Sciatic nerve (tissue), 2 donors: ENCODE measurements around the gene NEURL3. TPM values are rescaled to one million over a fixed set of nuclear protein-coding genes. Genes with fewer than 3 reads are reported as not detected.

Source experiments
- ATAC-seq: fragments of 200-7000 bp; cut with Tn5 transposase; one replicate; pipeline ENCODE4 v1.9.1; 2020; ENCODE audit warnings: mild to moderate bottlenecking, moderate library complexity
- DNase-seq: peaks from one replicate; pipeline ENCODE4 v3.0.0-alpha.2; 2020; ENCODE audit warnings: low spot score
- intact Hi-C: fragments of 100-400 bp; cut with DNase I; formaldehyde crosslinking; loops from one replicate; pipeline ENCODE4 v1.14.2; 2022
- total RNA-seq: library from RNA; stranded (reverse); fragmentation: NEBNext Ultra II Directional; extraction: Animal tissue kit (Norgen Biotek cat#: 25700); gene quantifications from one replicate; pipeline ENCODE4 v1.2.1, GENCODE V29; 2021
- donor health status: DM: no; HTN: no; CAD: no.
- donor health status: DM: no; HTN: no; CAD: no.

Gene NEURL3
- total RNA-seq, 1 donor from 2014 or later: 0.58 TPM

DNA sequence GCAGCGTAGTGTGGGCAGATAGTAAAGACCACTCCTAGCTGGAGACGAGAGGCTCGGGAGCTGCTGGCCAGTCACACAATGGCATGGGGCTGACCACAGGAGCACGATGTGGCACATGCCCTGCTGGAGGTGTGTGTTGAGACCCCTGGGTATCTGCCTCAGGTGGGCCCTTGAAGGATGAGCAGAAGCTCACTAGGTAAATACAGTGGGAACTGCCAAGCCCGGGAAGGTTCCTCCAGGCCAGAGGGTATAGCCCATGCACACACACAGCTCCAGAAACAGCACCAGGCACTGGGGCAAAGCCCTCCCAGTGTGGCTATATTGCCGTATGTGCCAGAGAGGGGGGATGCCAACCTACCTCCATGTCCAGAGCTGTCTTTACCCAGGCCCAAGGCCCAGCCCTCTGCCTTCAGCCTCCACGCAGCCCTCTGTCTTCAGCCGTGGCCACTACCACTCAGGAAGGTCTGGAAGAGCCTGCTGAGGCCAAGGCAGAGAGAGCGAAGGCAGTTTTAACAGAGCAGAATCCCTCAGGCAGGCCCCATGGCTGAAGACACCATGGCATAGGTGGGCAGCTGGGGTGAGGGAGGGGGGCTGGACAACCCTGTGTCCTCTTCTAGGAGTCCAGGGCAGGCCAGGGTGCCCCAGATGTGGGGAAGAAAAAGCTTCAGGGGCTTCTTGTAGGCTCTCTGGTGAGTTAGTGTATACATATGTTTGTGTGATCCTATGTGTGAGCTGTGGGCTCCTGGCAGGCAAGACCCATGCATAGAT lies 24.4 kb upstream of the NEURL3 start:
- no peak for DNase-seq
- intact Hi-C loops: no loop called here

DNA sequence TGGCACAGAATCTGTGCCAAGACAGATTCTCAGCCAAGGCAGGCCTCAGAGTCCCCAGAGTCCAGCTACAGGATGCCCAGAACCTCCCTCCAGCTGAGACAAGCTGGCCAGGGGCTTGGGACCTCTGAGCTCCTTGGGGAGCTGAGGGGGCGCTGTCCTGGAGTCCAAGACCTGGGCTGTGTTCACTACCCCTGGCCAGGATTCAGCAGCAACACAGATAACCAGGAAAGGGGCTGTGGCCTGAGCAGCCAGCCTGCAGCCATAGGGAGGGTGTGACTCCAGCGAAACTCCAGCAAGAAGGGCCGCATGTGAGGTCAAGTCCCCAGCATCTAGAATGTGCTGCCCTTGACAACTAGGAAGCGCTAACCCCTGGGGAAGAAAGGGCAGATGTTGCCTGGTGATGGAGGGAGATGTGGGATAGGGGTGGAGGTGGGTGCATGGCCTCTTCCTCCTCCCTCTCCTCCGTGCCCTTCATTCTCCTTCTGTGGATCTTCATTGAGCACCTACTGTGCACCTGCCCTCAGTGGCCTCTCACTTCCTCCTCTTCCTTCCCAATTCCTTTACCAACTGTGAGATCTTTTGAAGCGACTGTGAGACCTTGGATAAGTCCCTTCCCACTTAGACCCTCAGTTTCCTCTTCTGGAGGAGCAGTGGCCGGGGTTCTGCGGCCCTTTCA lies 23.7 kb upstream of the NEURL3 start:
- DNase-seq: no peak
- intact Hi-C loops: no loop called here

More for the DNA sequence above, 24.4 kb upstream of the NEURL3 start:
- no peak for ATAC-seq

DNA sequence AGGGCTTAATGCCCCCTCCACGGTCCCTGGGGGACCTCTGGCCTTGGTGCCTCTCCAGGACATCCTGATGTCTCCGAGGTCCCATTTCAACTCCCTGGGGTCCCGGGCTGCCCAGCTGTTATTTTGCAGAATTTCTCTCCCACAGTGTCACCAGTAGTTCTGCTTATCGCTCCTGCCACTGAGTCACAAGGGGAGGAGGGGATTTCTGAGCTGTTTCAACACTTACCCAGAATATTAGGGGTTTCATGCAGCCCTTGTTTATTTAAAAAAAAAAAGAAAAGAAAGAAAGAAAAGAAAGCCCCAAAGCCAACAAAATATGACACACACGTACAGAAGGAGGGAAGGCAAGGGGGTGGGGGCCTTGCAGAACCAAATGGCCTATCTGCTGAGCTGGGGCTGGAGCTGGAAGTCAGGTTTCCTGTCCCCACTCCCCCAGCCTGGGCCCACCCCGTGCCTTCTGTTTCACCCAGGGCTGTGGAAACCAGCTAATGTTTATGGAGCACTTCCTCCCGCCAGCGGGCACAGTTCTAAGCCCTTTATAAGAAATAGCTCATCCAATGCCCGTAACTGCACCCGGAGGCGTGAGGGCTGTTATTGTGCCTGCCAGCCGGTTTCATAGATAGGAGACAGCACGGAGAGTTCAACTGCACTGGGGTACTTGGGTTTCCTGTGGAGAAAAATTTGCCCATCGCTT lies 23.0 kb upstream of the NEURL3 start:
- DNase-seq (peak; percentile 80), ATAC-seq (peak; percentile 8)
- intact Hi-C loops: no loop called here

More for the DNA sequence above, 23.7 kb upstream of the NEURL3 start:
- ATAC-seq: no peak

DNA sequence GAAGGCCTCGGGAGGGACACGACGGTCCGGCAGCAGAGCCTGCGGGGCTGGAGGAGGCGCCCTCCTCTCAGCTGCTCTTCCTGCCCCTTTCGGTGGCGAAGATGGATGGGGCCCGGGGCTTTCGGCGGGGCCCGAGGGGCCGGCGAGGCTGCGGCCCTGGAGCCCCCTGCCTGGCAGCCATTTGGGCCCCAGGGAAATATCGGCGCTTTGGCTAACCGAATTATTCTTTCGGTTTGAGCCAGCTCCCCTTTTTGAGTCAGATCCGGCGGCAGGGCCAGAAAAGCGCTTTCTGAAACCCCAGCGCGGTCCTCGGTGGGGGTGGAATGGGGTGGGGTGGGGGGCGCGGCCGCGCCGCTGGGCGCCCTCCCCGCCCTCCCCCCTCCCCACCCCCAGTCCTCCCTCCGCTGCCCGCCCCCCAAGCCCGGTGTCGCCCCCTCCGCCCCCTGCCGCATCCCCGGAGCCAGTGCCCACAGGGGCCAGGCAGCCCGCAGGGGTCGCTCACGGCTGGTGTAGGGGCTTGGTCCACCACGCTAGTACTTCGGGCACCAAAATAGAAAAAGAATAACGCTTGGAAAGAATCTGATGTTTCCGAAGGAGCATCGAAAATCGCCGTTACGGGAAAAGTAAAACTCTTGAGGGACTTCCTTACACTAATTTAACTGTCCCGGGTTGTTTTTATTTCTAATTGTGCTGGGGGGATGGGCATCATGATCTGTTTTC lies 22.3 kb upstream of the NEURL3 start:
- no peak for ATAC-seq
- intact Hi-C loops: no loop called here
- DNase-seq: peak; percentile 67

DNA sequence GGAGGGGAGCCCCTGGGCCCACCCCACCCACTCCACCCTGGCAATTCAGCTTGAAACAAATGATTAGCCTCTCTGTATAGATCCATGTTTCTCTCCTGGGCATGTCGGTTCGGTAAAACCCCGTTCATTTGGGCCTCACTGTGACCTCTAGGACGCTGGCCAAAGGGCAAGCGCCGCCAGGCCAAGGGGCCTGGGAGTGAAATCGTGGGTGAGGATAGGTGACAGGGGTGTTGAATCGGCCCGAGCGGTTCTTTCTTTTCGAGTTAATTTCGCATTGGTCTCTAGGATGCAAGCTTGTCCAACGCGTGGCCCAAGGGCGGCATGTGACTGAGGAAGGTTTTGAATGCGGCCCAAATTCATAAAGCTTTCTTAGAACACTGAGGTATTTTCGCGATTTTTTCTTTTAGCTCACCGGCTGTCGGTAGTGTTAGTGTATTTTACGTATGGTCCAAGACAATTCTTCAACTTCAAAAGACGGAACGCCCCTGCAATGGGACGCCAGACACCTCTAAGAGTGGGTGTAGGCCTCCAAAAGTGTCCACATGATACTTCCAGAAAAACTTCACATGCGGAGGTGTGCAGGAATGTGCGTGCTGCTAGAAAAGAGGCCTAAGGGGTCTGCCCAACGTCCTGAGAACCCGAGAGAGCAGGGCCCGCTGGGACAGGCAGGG lies 21.6 kb upstream of the NEURL3 start:
- no peak for DNase-seq
- intact Hi-C loops: no loop called here
- ATAC-seq: no peak

DNA sequence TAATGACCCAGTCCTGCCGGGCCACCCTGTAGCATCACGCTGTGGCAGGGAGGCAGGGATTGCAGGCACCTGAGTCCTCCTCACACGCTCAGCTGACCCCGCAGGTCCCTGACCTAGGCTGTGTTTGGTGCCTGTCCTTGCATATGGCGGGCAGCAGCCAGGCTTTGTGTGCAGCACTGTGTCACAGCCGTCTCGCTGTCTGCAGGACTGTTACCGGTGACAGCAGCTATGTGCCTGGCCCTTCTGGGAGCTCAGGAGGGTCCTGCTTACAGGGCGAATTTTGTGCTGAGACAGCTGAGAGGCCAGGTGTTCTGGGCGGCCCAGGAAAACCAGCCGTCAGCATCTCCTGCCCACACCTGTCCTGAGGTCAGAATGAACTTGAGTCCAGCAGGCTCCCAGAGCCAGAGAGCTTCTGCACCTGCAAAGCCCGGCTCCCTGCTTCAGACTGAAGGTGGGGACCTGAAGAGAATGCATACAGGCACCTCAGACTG lies 21.0 kb upstream of the NEURL3 start:
- ATAC-seq: no peak
- DNase-seq: no peak
- intact Hi-C loops: no loop called here

DNA sequence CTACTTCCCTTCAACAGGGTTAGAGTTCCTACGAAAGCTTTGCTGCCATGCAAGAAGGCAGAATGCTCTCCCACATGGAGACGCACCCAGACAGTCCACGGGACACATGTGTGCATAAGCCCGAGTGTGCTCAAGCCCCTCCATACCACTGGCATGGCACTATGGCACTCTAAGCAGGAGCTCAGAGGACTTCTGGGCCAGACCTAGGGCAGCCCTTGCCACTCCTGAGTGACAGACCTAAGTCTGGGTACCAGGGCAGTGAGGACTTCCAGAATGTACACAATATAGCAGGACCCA lies 20.0 kb upstream of the NEURL3 start:
- intact Hi-C loops: no loop called here
- ATAC-seq: no peak
- DNase-seq: no peak

DNA sequence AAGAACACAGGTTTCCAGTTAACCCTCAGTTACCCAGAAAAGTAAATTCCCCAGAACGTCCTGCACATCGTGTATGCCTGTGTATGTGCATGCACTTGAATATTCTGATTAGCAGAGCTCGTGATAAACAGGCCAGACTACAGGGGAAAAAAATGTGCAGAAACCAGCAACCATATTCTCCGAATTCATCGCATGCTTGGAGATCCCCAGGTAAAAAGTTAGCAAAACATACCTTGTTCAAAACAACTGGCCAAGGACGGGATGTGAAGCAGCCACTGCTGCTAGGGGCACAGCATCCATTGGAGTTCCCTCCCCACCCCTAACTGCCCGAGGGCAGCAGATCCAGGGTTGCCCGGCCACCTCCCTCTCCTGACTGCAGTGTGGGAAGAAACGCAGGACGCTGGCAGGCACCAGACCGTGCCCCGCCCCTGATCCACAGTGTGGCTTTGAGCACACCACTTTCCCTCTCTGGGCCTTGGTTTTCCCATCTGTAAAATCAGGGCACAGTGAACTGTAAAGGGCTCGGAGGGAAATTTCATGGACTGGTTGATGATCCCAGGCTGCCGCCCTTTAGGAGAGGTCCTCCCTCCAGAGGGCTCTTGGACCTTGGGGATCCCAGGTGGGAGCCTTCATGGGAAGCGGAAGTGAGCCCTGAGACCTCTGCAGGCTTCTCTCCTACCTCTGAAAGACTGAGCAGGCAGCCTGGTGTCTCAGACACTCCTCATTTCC lies 19.5 kb upstream of the NEURL3 start:
- ATAC-seq (no peak), DNase-seq (no peak)
- intact Hi-C loops: no loop called here

DNA sequence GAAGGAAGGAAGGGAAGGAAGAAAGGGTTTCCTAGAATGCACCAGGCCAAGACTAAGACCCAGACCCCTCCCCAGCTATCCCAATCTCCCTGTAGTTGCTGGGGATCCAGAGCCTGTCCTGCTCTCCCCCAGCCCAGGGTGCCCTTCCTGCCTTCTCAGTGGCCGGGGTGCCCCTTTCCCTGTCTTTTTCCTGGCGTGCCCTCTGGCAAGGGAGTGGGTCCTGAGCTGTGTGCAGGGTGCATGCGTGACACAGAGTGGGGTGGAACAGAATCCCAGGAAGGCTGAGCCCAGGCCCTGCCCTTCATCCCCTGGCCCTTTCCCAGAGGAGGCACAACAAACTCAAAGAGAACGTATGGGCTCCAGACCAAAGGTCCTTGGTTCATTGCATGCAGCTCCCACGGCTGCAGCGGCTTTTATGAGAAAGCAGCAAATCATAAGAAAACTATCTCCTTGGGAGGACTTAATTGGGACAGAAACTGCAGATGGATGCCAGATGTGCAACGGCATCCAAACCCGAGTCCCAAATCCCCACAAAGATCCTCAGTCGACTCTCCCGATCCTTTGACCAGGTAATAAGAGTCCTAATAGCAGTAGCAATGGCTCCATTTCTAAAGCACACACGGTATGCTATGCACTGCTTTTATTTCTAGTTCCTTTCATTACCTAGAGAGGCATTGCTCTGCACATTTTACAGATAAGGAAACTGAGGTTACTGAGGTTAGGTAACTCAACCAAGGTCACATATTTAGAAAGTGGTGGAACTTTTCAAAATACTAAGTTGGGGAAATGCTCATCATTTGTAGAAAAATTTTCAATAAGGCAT lies 18.7 kb upstream of the NEURL3 start:
- no peak for ATAC-seq
- intact Hi-C loops: no loop called here

DNA sequence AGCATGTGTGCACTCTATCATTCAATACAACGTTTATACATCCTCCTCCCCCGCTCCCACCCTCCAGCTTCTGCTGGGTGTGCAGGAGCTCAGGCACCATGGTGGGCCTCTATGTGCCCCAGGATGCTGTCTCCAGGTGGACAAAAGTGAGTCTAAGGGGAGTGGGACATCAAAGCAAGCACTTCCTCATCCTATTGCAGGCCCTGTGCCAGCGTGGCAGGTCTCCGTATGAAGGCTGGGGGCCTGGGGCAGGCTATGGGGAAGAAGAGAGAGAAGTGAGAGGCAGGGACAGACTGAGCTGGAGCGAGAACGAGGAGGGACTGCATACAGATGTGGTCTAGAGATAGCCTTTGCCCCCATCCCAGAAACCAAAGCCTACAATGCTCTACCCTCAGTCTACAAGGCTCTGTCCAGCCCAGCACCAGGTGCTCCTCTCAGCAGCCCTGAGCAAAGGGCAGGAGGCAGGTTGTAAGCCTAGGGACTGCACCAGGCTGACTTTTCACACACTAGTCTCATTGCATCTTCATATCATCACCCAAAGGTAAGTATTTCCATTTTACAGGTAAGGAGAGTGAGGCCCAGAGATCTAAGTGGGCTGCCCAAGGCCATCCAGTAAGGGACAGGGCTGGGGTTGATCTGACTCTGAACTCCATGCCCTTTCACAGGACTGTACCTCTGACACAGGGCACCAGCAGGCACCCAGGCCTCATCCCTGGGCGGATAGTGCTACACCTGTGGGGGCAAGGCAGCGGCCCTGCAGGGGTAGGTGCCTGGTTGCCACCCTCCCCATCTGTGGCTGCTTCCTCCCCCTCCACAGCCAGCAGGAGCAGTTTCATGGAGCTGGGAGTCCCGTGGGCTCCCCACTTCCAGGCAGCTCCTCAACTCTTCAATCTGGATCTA lies 17.4 kb upstream of the NEURL3 start:
- no peak for DNase-seq
- ATAC-seq: no peak
- intact Hi-C loops: no loop called here

More for the DNA sequence above, 18.7 kb upstream of the NEURL3 start:
- DNase-seq: no peak

DNA sequence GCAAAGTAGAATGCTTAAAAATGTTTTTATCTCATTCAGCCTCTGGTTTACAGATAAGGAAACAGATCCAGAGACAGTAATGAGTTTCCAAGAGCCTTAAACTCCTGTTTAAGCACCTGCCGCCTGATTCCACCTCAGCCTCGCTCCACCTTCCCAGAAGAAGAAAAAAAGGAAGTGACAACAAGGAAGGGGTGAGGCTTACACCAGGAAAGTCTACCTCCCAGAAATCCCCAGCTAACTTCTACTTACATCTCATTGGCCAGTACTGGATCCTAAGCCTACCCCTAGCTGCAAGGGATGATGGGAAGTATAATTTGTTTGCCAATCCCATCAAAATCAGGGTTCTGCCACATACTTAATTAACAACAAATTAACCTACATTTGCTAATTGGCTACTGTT lies 16.1 kb upstream of the NEURL3 start:
- no peak for ATAC-seq
- DNase-seq: no peak
- intact Hi-C loops: no loop called here

DNA sequence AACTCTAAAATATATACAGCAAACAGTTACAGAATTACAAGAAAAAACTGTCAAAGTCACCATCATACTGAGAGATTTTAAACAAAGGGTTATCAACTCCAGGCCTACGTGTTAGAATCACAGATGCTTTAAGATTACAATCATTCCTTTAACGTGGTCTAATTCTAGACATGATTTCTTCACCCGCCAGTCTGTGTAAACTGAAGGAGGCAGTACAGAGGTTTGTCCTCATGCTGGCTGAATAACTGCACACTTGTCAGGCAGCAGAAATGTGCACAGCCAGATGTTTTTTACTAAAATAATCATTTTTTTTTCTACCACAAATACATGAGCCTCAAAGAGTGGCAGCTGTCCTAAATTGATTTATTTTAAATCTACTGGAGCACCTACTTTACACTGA lies 15.5 kb upstream of the NEURL3 start:
- ATAC-seq (no peak), DNase-seq (no peak)
- intact Hi-C loops: no loop called here

DNA sequence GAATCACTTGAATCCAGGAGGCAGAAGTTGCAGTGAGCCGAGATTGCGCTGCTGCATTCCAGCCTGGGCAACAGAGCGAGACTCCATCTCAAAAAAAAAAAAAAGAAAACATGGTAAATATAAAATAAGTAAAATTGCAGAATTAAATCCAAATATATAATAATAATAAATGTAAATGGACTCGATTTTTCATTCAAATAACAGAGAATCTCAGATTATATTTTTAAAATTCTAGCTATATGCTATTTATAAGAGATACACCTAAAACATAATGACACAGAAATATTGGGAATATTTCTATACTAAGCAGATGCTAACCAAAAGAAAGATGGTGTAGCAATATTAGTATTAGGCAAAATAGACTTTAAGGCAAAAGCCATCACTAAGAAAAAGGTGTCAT lies 15.1 kb upstream of the NEURL3 start:
- intact Hi-C loops: no loop called here
- no peak for ATAC-seq
- DNase-seq: no peak

DNA sequence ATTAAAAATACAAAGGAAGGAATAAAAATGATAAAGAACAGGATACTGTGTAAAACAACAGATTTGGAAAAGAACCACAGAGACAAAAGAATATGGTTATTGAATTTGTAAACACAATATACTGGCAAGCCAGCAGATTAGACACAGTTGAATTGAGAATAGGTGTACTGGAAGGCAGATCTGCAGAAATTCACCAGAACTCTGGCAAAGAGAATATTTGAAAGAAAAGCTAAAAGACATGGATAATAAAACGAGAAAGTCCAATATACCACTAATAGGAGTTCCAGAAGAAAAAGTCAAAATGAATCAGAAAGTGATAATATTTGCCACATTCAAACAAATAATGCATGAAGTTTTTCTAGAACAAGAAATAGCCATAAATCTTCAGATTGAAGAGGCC lies 11.9 kb upstream of the NEURL3 start:
- DNase-seq (no peak), ATAC-seq (no peak)
- intact Hi-C loops: no loop called here

DNA sequence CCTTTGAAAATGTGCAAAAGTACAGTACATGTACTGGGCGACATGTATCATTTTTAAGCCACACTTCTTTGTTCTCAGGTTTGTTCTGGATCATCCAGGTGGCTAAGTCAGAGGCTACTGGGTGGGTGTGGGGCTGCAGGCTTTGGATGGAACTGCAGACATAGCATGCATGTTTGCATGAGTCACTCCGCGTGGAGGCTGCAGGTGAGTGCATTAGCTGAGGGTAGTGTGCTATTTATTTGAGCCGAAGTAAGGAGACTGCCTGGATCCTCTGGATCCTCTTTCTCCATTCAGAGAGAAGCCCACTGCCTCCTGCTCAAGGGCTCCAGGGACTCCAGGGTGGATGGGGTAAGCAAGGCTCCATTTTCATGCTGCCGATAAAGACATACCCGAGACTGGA lies 9.4 kb upstream of the NEURL3 start:
- ATAC-seq: no peak
- intact Hi-C loops: no loop called here
- no peak for DNase-seq

DNA sequence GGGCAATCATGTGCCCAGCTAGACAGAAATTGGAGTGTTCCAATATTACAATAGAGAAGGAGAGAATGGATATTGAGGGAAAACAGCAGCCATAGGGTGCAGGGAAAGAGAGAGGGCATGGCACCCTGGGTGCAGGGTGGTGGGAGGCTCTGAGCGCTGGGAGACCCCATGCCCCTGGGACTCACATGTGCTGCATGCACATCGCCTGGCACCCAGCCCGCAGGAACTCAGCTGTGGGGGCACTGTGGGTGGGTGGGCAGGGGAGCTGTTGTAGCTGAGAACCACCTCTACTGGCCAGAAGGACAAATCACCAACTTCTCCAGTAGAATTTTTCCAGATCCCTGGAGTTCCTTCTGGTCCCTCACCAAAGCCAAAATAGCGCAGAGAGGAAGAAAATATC lies 7.2 kb upstream of the NEURL3 start:
- ATAC-seq (no peak), DNase-seq (no peak)
- intact Hi-C loops: no loop called here

DNA sequence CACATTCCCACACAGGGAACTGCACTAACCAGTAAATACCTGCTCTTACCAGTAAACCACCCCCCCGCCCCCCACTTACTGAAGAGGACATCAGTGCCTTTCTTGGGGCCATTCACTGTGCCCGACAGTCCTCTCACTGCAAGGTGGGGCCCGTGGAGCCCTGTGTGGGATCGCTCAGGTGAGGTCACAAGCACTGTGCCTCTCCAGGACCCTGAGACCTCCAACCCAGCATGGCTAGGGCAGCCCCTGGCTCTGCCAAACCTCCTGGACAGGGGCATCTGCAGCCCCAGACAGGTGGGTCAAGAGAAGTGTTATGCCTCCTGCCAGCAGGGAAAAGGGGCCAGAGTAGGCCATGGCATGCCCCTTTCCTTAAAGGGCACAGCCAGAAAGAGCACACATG lies 6.7 kb upstream of the NEURL3 start:
- no peak for DNase-seq
- intact Hi-C loops: no loop called here
- ATAC-seq: no peak
